ENCODE data around the gene PLEKHA7. TPM values are rescaled to one million over a fixed set of nuclear protein-coding genes. Genes with fewer than 3 reads are reported as not detected.
A peak's percentile ranks its signal among the peaks of the same experiment; 100 is the strongest.

Gene PLEKHA7
- total and polyA plus RNA-seq, 2 of the 4 experiments (the other 2 are of a cell fraction), result 0.12 TPM; not detected in 1

GRCh38 chr11:16790486-16791190 is 223.6 kb downstream of the PLEKHA7 start:
- Histone ChIP-seq H3K79me1 (ENCODE audit: low read depth in 1 of 2, low read length in 2 of 2) (no peaks in the 10 kb centered on the region), H3K4ac (ENCODE audit: low read depth, low read length) (peak overlapping the region; percentile 81; the same call in 1 of the 2 replicates), H2BK120ac (ENCODE audit: low read depth, low read length) (peak overlapping the region; percentile 77), H3K9me3 (ENCODE audit: control insufficient read depth, insufficient read depth, low read length) (no peaks in the 10 kb centered on the region), H3K9me1 (ENCODE audit: insufficient read depth, low read length) (peaks cover 7% of the 10 kb centered on the region), H4K91ac (ENCODE audit: insufficient read depth, low read depth, low read length) (peak overlapping the region; percentile 29), H2AK5ac (ENCODE audit: low read depth, low read length) (peak overlapping the region; percentile 26), H2BK20ac (ENCODE audit: low read depth, low read length) (peak overlapping the region; percentile 83), H3K18ac (ENCODE audit: low read depth, low read length) (peak overlapping the region; percentile 31; the same call in 1 of the 2 replicates), H3K56ac (ENCODE audit: extremely low read depth, insufficient read depth, low read length) (no peak overlapping the region), H3K14ac (replicated peaks; ENCODE audit: low read depth, low read length) (peak overlapping the region; percentile 59; the same call in 1 of the 2 replicates), H3K27ac (ENCODE audit: insufficient read depth, low read length) (no peak overlapping the region), H4K20me1 (ENCODE audit: insufficient read depth, low read length) (no peaks in the 10 kb centered on the region), H3K4me2 (ENCODE audit: low read depth, low read length) (no peak overlapping the region), H2AK9ac (replicated peaks; ENCODE audit: low read depth, low read length, poor library complexity) (peak overlapping the region; percentile 18), H3K4me1 (ENCODE audit: control insufficient read depth, insufficient read depth, low read length) (peaks cover 6% of the 10 kb centered on the region), H4K5ac (ENCODE audit: low read depth, low read length) (no peak overlapping the region), H2AFZ (replicated peaks; ENCODE audit: low read length, poor library complexity) (peak overlapping the region; percentile 59), H4K8ac (ENCODE audit: low read depth in 2 of 2, low read length in 2 of 2) (peak overlapping the region; percentile 16 to 64; a peak in 2 of 4 replicates), H3K4me3 (ENCODE audit: insufficient read depth, low read depth, low read length) (no peak overlapping the region), H3K23ac (ENCODE audit: low read depth, low read length) (0 out of 2 replicates have a peak overlapping the region, but pooled peaks have one; percentile 62), H3K36me3 (ENCODE audit: control insufficient read depth, insufficient read depth, low read length) (no peaks in the 10 kb centered on the region), H3K9ac (ENCODE audit: low read depth, low read length) (no peak overlapping the region), H2BK5ac (ENCODE audit: low read depth, low read length, poor library complexity, severe bottlenecking) (no peak overlapping the region), H2BK15ac (ENCODE audit: low read depth, low read length) (peak overlapping the region; percentile 49; the same call in 2 of the 3 replicates), H3K27me3 (ENCODE audit: control insufficient read depth, insufficient read depth, low read length) (no peaks in the 10 kb centered on the region)
- dilution Hi-C loops (cut with HindIII; ENCODE audit: low sequenced_read_pairs, unreplicated experiment) (no loop called here), in situ Hi-C loops (cut with MboI; ENCODE audit: low sequenced_read_pairs) (no loop called here), intact Hi-C loops (cut with micrococcal nuclease) (no loop called here)
- DNase-seq (no peak), ATAC-seq (ENCODE audit: low read depth) (no peak)
- 89% methylated on average over 5 of the region's 16 CpGs; no CpG with 5 or more reads in 1 of the 2 experiments for WGBS, 2 experiments (ENCODE audit: extremely low coverage in 2 of 2, insufficient read length in 1 of 2)
- BruUV-seq (replicated peaks), result no TSS peak
- ChIA-PET POLR2A (ENCODE audit: unreplicated experiment) (no interaction called here), CTCF (no interaction called here)
- TF ChIP-seq, protein P1, sequence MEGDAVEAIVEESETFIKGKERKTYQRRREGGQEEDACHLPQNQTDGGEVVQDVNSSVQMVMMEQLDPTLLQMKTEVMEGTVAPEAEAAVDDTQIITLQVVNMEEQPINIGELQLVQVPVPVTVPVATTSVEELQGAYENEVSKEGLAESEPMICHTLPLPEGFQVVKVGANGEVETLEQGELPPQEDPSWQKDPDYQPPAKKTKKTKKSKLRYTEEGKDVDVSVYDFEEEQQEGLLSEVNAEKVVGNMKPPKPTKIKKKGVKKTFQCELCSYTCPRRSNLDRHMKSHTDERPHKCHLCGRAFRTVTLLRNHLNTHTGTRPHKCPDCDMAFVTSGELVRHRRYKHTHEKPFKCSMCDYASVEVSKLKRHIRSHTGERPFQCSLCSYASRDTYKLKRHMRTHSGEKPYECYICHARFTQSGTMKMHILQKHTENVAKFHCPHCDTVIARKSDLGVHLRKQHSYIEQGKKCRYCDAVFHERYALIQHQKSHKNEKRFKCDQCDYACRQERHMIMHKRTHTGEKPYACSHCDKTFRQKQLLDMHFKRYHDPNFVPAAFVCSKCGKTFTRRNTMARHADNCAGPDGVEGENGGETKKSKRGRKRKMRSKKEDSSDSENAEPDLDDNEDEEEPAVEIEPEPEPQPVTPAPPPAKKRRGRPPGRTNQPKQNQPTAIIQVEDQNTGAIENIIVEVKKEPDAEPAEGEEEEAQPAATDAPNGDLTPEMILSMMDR (conservative IDR thresholded peaks at IDR 0.05; ENCODE audit: low read depth, low read length), result no peak
- TF ChIP-seq USF2 (IDR thresholded peaks at IDR 0.05; ENCODE audit: low read depth, low read length) (no peak), ELK1 (IDR thresholded peaks at IDR 0.05; ENCODE audit: borderline replicate concordance, low read depth, low read length) (no peak), MAFK (IDR thresholded peaks at IDR 0.05; ENCODE audit: low read depth, low read length) (no peak), RFX5 (IDR thresholded peaks at IDR 0.05; ENCODE audit: low read depth, low read length) (no peak), RAD21 (IDR thresholded peaks at IDR 0.05; ENCODE audit: low read length) (no peak)
